HG02571 (cell line): ENCODE measurements around the gene ATP5PO.

Experiments used
- ATAC-seq: cut with Tn5 transposase; IDR thresholded peaks from one replicate; pipeline ENCODE4 v1.9.1; 2021; ENCODE audit warnings: mild to moderate bottlenecking, moderate library complexity; ENCODE audit not compliant: unreplicated experiment

The ATP5PO gene

DNA sequence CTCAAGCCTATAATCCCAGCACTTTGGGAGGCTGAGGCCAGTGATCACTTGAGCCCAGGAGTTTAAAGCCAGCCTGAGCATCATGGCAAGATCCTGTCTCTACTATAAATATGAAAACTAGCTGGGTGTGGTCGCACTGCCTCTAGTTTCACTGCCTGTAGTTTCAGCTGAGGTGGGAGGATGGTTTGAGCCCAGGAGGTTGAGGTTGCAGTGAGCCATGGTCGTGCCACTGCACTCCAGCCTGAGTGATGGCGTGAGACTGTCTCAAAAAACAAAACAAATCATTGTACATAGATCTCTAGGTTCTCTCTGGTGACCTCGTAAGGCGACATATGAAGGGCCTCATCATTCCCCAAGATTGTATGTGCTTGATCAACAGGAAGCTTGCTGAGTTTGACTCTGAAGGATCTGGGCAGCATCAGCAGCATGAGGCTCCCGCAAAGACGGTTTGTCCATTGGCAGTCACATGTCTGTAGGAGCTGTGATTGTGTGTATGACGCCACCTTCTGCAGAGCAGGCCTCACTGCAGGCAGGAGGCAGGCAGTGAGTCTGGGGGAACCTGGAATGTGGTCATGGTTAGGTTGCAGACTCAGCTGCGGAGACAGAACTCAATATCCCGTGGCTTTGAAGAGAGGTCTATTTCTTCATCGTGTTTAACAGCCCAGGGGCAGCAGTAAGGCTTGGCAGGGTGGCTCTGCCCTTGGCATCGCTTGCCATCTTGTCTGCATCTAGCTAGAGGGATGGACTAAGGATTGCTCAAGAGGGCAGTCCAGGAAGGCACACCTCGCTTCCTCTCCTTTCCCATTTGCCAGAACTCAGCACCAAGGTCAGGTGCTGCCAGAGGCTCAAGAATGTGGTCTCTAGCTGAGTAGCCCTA, 14.0 kb downstream of the ATP5PO start:
- ATAC-seq = no peak

DNA sequence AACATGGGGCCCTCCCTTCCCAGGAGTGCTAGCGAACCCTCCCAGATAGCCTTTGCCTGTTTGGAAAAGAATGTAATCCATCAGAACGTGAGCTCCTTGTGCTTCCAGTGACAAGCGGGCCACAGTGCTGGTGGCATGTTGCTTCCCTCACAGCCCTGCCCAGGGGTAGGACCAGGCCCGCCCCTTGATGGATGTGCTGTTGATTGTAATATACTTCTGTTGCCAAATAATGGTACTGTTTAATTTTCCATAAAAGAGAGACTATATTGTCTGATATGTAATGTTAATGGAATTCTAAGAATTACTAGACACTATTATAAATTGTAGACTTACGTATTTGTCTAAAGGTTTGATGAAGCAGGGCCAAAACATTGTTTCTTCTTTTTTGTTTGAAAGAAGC, 16.4 kb downstream of the ATP5PO start:
- ATAC-seq = no peak

DNA sequence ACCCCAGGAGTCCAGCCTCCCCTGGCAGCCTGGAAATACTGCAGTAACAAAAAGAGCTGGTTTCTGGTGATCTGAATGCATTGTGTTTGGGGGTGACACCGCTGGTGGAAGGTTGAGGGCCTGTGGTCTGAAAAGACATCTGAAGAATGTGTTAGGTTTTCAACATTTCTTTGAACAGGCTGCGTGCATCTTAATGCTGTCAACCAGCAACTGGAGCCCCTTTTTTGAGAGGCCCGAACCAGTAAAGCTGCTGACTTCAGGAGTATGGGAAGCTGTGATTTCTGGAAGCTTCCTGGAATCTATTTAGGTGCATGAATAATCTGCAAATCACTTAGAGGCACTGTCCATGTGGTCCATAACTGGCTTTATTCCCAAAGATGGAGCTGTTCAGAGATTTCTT, 17.0 kb downstream of the ATP5PO start:
- ATAC-seq = no peak

DNA sequence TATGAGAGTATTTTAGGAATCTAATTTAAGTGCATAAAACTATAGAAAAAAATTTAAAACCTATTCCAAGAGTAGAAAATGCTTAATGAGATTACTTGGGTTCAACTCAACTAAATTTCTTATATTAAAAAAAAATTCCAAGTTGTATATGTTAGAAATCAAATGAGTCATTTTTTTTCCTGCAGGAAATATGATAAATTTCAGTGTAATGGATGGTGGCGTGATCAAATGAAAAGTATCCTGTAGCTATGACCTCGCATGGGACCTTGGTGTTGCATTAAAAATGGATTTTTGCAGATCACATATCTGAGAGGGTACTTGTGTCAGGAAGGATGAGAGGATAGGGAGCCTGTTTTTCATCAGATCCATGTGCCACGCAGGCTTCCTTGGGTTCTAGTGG, 17.9 kb downstream of the ATP5PO start:
- no peak for ATAC-seq

DNA sequence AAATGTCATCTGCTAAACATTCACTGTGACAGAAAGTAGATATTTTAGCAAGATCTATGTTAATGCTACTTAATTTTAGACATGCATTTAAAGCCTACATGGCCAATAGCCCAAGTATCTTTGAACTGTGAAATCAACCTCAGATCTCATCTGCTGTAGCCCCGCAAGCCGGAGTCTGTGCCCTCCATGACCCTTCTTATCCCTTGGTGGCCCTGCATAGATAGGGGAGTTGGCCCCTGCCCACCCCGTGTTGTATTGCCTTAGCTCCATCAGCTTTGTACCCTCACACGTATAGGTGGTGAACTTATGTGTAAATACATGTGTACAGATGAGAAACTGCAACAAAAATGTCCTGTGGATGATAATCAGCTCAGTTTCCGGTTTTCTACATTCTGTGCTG, 18.5 kb downstream of the ATP5PO start:
- no peak for ATAC-seq

DNA sequence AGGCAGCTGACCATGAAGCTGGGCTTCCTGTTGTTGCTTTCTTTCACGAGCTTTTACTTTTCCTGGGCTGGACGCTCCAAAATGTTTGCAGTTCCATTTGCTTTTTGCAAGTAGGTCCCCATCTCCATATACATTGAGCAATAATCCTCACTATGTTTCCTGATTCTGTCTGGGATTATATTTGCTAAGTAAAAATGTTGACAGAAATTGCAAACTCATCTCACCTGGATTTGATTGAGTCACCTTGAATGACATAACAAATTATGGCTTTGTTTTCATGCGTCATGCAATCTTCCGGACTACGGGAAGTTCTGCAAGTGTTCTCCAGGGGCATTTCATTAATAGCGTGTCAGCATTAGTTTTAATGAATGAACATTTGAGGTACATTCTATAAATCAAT, 18.9 kb downstream of the ATP5PO start:
- ATAC-seq = no peak

DNA sequence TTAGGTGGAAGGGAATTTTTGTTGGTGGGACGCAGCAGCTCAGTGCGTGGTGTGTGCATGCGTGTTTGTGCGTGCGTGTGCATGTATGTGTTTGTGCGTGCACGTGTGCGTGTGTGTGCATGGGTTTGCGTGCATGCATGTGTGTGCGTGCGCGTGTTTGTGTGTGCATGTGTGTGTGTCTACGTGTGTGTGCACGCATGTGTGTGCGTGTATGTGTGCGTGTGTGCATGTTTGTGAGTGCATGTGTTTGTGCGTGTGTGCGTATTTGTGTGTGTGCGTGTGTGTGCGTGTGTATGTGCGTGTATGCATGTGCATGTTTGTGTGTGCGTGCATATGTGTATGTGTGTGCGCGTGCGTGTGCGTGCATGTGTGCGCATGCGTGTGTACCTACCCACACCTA, 20.2 kb downstream of the ATP5PO start:
- ATAC-seq = no peak

DNA sequence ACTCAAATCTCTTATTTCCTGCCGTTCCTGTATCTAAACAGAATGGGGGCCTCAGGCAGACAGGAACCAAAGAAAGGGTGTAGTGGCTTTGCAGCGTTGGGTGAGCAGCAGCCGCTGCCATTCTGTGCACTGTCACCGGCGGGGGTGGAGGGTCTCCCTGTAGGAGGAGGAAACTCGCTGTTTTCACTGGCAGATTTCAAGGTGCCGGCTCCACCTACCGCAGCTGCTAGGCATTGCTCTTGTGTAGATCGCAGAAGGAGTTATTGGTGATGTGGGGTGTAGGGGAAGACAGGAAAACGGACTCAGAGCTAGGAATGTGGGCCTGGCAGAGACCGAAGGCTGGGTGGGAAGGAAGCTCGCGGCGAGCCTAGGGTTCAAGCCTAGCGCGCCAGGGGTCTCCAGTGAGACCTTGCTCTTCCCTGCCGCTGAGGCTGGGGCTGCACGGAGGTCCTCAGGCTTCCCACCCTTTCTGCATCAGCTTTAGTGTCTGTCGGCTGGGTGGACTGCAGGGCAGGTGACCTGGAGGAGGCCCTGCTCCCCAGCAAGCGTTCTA, 20.8 kb downstream of the ATP5PO start:
- no peak for ATAC-seq

DNA sequence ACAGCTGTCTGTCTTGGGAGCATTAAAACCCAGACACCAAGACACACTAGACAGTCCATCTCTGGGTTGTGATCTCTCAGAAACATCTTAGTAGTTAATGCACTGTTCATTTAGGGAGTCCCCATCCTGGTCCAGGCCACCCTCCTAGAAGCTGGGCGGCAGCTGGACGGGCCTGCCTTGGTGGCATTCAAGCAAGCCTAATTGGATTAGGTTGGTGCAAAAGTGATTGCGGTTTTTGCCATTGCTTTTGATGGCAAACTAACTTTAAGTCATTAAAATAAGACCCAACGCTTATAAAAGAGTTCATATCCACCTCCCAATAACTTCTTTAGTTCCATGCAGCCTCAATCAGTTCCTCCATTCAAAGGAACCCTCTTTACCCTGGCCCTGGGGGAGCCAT, 21.7 kb downstream of the ATP5PO start:
- no peak for ATAC-seq

DNA sequence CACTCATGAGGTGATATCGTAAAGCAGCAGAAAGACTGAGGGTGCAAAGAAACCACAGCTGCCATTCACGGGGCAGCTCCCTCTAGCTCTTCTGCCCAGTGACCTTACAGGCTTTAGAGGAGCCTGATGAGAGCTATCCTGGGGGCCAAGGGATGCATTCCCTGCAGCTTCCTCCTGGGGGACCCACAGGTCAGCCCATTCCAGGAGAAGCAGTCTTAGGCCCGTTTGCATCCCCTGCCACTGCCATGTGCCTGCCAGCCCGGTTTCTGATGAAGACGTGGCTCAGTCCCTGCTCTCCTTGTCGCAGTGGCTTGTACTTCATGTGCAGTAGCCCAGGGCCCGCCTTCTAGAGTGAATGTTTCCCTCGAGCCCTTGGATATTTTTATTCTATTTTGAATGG, 22.8 kb downstream of the ATP5PO start:
- ATAC-seq = no peak

DNA sequence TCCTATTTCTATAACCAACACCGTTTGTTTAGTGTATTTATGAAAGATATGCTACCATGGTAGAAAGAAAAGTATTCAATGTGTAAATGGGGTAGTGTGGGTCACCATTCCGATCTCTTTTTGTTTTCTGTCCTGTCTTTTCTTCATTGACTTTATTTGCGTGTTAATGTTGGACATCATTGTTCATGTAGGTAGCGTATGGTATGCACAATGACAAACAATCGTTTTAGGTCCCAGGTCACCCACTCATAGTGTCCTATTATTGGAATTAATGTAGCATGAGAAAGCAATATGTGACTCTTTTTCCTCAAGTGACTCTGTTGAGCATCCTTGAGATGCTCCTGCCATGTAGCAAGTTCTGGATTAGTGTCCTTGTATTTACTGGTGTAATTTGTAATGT, 25.4 kb downstream of the ATP5PO start:
- ATAC-seq = no peak

DNA sequence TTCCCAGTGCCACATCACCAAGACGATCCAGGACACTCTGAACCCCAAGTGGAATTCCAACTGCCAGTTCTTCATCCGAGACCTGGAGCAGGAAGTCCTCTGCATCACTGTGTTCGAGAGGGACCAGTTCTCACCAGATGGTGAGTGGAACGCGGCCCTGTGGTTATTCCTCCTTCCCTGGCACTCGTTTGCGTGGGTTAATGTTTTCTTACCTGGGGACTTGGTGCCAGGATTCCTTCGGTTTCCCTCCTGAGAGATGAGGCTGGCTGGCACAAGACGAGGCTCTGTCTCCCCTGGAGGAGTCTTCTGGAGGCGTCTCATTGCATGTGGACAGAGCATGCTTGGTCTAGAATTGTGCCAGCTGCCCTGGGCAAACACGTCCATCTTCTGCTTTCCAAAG, 29.3 kb downstream of the ATP5PO start:
- ATAC-seq = no peak

DNA sequence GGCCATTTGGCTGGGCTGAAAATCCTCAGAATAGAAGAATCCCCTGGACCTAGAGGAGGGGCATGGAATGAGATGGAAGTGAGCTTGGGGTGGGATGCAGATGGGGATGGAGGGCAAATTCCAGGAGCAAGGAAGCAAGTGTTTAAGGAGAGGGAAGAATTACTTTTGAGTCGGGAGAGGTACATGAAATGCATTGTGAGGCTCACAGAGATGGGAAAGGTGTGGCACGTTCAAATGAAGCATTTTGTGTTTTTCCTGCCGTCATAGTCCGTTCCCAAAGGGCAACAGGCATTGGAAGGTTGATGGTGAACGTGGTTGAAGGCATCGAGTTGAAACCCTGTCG, 30.5 kb downstream of the ATP5PO start:
- ATAC-seq = no peak

DNA sequence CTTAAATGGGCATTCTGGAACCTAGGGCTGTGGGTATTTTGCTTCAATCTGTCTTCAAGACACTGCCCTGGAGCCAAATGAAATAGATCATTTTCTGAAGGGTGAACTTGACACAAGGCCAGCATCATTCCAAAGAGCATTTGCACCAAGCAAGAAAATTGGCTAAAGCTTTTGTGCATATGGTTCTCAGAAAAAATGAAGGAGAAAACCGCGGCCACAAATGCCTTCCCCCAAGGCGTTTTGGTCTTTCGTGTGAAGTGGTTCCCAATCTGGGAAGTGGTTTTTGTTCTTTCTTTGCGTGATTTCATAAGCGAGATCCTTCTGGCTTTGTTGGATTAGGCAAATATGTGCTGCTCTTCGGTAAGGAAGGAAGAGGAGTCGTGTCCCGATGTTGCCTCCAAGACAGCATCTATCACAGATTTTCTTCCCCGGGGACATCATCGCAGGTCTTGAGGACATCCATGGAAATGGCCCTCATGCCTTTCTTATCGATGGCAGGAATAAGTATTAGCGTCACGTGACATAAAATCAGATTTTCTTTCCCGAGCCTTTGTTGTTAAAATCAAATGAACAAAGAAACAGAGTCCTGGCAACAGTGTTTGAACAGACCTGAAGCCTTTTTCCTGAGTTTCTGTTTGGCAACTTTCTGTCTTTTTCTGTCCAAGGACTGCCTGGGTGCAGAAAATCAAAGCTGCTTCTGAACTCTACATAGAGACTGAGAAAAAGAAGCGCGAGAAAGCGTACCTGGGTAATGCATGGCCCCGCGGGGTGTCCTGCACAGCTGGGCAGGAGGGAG, 31.0 kb downstream of the ATP5PO start:
- ATAC-seq = no peak

DNA sequence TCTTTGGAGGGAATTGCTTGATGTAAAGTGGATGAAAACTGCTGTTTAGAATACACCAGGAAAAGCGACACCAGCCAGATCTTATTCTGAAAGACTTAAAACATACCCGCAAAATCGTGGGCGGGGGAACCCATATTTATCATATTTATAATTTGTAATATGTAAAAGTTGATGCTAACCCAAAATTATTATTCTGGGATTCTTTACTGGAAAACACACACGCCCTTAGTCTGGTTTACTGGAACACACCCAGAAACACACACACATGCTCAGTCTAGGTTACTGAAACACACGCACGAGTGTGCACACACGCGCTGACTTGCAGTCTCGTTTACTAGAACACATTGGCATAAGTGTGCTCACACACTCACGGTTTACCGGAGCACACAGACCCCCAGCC, 32.5 kb downstream of the ATP5PO start:
- ATAC-seq = no peak

DNA sequence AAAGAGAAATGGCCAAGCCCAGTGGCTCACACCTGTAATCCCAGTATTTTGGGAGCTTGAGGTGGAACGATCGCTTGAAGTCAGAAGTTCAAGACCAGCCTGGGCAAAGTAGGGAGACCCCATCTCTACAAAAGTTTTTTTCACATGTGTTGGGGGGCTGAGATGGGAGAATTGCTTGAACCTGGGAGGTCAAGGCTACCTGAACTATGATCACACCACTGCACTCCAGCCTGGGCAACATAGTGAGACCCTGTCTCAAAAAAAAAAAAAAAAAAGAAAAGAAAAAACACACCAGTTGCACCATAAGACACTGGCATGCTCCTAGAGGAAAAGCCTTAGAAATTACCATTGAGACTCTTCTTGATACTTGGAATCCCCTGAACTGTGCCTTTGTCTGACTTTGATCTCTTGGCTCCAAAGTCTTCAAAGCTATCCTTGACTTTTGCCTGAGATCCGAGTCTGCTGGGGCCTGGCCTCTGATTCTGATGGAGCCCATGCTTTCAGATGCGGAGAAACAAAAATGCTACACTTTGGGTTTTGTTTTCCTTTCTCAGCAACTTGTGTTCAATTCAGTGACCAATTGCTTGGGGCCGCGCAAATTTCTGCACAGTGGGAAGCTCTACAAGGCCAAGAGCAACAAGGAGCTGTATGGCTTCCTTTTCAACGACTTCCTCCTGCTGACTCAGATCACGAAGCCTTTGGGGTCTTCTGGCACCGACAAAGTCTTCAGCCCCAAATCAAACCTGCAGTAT, 33.7 kb downstream of the ATP5PO start:
- no peak for ATAC-seq

DNA sequence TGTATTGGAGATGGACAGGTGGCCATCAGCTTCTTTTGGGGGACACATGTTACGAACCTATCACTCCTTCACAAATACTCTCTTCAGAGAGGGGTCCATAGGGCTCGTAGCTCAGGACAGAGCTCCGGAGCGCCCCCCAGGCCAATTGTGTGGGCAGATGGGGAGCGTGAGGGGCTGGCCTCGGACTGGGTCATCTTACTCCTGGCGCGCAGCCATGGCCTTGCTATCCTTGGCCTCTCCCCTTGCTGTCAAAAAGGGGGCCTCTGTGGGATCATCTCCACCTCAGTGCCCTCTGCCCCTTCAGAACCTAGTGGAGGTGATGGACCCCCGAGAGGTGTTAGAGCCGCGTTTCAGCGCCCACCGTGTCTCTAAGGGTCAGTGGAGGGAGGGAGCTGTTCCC, 35.0 kb downstream of the ATP5PO start:
- ATAC-seq = no peak

DNA sequence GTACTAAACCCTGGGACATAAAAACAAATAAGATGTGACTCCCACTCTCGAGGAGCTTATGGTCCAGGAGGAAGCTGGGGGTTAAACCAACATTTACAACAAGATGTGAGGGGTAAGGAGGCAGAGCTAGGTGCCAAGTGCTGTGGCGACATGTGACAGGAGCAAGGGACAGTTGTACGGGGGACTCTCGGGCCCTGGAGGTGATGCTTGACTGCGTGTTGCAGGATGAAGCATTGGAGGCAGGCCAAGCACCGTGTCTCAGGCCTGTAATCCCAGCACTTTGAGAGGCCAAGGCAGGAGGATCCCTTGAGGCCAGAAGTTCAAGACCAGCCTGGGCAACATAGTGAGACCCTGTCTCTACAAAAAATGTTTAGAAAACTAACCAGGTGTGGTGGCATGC, 36.8 kb downstream of the ATP5PO start:
- ATAC-seq = no peak

DNA sequence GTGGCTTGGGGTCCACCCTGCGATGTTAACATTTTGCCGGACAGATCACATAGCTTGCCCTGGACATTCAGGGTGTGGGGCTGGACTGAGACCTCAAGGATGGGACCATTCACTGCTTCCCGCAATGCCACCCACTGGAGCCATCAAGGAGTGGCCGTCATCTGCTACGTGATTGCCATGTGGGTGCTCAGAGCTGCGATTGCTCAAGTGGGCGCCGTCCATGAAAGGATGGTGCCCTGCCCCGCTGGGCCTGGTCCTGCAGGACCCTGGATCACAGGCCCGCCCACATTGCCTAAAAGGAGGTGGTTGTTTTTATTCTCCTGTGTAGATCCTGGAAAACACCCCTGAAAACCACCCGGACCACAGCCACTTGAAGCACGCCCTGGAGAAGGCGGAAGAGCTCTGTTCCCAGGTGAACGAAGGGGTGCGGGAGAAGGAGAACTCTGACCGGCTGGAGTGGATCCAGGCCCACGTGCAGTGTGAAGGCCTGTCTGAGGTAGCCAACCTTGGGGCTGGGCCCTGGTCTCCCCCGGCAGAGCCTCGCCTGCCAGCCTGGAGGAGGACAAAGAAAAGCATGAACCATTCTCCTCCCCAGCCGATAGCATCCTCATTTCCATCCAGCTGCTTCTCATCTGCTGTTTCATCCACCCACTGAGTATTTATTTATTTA, 40.4 kb downstream of the ATP5PO start:
- ATAC-seq = no peak

DNA sequence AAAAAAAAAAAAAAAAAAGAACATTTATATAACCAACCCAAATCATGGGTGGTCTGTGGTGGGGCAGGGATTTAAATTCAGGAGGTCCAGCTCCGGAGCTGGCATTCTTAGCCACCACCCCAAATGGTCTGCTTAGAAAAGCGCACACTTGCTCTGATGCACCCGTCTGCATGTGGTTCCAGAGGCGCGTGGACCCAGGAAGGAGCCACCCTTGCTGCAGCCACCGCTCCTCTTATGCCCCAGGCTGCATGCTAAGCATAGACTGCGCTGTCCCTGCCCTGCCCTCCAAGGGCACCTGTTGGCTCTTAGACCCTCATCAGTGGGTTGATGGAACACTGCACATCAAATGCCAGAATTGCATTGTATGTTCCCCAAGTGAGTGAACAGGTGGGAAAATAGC, 41.4 kb downstream of the ATP5PO start:
- ATAC-seq = no peak
